ENCODE measurements around the gene IL17C. TPM values are rescaled to one million over a fixed set of nuclear protein-coding genes. Genes with fewer than 3 reads are reported as not detected.
"Not testable (repeated sequence)": the region's sequence is repeated elsewhere in the genome, so short reads cannot be mapped to it uniquely, and the experiment has no call there.

Gene IL17C
- total RNA-seq, 1 donor, result not detected

DNA sequence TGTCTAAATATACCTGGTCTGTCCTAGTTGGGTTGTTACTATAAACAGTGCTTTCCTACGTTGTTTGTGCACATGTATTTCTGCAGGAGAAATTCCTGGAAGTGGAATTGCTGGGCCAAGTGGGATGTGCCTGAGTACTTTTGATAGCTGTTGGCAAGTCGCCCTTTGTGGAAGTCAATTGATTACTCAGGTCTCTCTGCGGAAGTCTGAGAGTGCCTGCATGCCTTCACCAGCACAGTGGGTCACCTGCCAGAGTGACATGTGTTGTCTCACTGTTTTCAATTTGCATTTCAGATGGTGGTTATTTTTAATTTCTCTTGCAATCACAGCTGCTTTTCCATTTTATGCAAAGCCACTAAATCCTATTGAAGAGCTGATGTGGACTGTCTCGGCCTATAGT is 26.8 kb downstream of the IL17C start:
- TF ChIP-seq, protein P1, sequence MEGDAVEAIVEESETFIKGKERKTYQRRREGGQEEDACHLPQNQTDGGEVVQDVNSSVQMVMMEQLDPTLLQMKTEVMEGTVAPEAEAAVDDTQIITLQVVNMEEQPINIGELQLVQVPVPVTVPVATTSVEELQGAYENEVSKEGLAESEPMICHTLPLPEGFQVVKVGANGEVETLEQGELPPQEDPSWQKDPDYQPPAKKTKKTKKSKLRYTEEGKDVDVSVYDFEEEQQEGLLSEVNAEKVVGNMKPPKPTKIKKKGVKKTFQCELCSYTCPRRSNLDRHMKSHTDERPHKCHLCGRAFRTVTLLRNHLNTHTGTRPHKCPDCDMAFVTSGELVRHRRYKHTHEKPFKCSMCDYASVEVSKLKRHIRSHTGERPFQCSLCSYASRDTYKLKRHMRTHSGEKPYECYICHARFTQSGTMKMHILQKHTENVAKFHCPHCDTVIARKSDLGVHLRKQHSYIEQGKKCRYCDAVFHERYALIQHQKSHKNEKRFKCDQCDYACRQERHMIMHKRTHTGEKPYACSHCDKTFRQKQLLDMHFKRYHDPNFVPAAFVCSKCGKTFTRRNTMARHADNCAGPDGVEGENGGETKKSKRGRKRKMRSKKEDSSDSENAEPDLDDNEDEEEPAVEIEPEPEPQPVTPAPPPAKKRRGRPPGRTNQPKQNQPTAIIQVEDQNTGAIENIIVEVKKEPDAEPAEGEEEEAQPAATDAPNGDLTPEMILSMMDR (IDR thresholded peaks at IDR 0.05; ENCODE audit: insufficient read depth, low read length), result no peak
- no peak overlapping the region for H3K4me3 ChIP-seq (ENCODE audit: low read depth, low read length)
- DNase-seq (ENCODE audit: low read depth), result no peak

- DNase-seq (ENCODE audit: low read depth), result no peak
- TF ChIP-seq, protein P1 (IDR thresholded peaks at IDR 0.05; ENCODE audit: insufficient read depth, low read length), result no peak
- H3K4me3 ChIP-seq (ENCODE audit: low read depth, low read length), result no peak overlapping the region
These were observed 27.2 kb downstream of the IL17C start for GRCh38 chr16:88665570-88665969.

DNA sequence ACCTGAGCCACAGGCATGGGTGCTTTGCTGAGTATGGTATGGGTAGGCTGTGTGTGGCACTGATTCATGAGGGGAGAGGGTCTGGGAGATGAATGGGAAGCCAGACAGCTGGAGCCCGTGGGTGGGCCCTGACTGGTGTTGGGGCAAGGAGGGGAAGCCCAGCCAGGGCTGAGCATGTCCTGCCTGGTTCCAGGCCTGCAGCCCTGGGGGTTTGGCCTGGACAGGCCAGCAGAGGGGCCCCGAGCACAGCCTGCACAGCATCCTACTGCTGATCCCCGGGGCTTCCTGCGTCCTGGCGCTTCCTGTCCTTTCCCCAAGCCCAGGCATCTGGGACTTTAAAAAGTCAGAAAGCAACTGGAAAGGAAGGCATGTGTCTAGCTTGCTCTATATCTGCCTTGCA is 29.1 kb downstream of the IL17C start:
- DNase-seq (ENCODE audit: low read depth), result no peak
- no peak overlapping the region for H3K4me3 ChIP-seq (ENCODE audit: low read depth, low read length)
- TF ChIP-seq, protein P1 (IDR thresholded peaks at IDR 0.05; ENCODE audit: insufficient read depth, low read length), result no peak

GRCh38 chr16:88669493-88669892 is 31.1 kb downstream of the IL17C start:
- not testable (repeated sequence) for H3K4me3 ChIP-seq (ENCODE audit: low read depth, low read length); DNase-seq (ENCODE audit: low read depth)

GRCh38 chr16:88669980-88670379 is 31.6 kb downstream of the IL17C start:
- H3K4me3 ChIP-seq (ENCODE audit: low read depth, low read length), result no peak overlapping the region
- TF ChIP-seq, protein P1 (IDR thresholded peaks at IDR 0.05; ENCODE audit: insufficient read depth, low read length), result no peak
- peak; percentile 33 for DNase-seq (ENCODE audit: low read depth)

- H3K4me3 ChIP-seq (ENCODE audit: low read depth, low read length), result no peak overlapping the region
- TF ChIP-seq, protein P1 (IDR thresholded peaks at IDR 0.05; ENCODE audit: insufficient read depth, low read length), result no peak
- DNase-seq (ENCODE audit: low read depth), result no peak
These were observed 33.4 kb downstream of the IL17C start for GRCh38 chr16:88671806-88672205.

GRCh38 chr16:88672776-88673175 is 34.4 kb downstream of the IL17C start:
- H3K4me3 ChIP-seq (ENCODE audit: low read depth, low read length), result no peak overlapping the region
- TF ChIP-seq, protein P1 (IDR thresholded peaks at IDR 0.05; ENCODE audit: insufficient read depth, low read length), result peak; percentile 15
- DNase-seq (ENCODE audit: low read depth), result no peak

Measured in fibroblast of the aortic adventitia (primary cell).